Measurements from ENCODE around the gene UGDH.

DNA sequence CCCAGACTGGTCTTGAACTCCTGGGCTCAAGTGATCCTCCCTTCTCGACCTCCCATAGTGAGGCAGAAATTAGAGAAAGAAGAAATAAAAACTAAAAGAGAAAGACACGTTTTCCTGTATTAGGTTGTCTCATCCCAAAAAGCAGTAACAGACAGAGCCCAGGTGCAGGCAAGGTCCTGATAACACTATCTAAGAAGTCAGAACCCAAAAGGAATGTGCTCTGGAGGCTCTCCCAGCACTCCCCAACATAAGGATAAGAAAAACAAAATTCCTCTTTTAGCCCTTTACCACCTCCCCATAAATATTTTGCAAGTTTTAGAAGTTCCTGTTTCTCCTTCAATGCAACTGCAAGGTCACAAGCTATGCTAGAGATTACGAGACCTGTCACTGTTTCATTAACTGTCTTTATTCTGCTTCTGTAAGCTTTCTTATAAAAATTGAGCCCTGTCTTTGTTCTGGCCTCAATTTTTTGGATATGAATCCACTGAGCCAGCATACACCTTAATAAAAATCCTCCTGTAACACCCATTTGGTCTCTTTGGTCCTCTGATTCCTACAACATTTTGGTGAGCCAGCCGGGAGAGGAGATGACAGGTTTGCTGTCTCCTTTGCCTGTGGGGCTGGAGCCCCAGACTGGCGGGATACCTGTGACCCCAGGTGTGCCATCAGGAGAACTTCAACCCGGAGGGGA is 42.5 kb downstream of the UGDH start:
- TF ChIP-seq, protein P1, sequence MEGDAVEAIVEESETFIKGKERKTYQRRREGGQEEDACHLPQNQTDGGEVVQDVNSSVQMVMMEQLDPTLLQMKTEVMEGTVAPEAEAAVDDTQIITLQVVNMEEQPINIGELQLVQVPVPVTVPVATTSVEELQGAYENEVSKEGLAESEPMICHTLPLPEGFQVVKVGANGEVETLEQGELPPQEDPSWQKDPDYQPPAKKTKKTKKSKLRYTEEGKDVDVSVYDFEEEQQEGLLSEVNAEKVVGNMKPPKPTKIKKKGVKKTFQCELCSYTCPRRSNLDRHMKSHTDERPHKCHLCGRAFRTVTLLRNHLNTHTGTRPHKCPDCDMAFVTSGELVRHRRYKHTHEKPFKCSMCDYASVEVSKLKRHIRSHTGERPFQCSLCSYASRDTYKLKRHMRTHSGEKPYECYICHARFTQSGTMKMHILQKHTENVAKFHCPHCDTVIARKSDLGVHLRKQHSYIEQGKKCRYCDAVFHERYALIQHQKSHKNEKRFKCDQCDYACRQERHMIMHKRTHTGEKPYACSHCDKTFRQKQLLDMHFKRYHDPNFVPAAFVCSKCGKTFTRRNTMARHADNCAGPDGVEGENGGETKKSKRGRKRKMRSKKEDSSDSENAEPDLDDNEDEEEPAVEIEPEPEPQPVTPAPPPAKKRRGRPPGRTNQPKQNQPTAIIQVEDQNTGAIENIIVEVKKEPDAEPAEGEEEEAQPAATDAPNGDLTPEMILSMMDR (IDR thresholded peaks at IDR 0.05; ENCODE audit: control extremely low read depth in 1 of 3, insufficient read depth in 1 of 3, low read depth in 1 of 3, low read length in 3 of 3), result no peak
- no peak for TF ChIP-seq CHD2 (IDR thresholded peaks at IDR 0.05; ENCODE audit: low read length)
- no peak for TF ChIP-seq CREB1 (IDR thresholded peaks at IDR 0.05)
- TF ChIP-seq CEBPB (IDR thresholded peaks at IDR 0.05; ENCODE audit: low read depth, low read length), result no peak
- no peak for TF ChIP-seq SIN3A (conservative IDR thresholded peaks at IDR 0.05 in 1 of 2, IDR thresholded peaks at IDR 0.05 in 1 of 2; ENCODE audit: low read depth in 1 of 2, low read length in 2 of 2)
- TF ChIP-seq POLR2AphosphoS5 (IDR thresholded peaks at IDR 0.05; ENCODE audit: low read depth, low read length), result no peak

All from H1 (cell line).